DND-41 (cell line): ENCODE data around the gene PTPRCAP.

Experiments used
- CTCF ChIP-seq: IDR thresholded peaks from 2 replicates; pipeline ENCODE4 v1.5.1; 2012; ENCODE audit warnings: borderline replicate concordance, low read length, moderate library complexity, mild to moderate bottlenecking; ENCODE audit not compliant: poor library complexity, severe bottlenecking; ENCODE audit errors: extremely low read depth
- EZH2 ChIP-seq: IDR thresholded peaks from 3 replicates; pipeline ENCODE4 v1.6.1; 2012; ENCODE audit warnings: borderline replicate concordance, low read depth, mild to moderate bottlenecking, moderate library complexity, low read length, inconsistent platforms; ENCODE audit not compliant: severe bottlenecking

DNA sequence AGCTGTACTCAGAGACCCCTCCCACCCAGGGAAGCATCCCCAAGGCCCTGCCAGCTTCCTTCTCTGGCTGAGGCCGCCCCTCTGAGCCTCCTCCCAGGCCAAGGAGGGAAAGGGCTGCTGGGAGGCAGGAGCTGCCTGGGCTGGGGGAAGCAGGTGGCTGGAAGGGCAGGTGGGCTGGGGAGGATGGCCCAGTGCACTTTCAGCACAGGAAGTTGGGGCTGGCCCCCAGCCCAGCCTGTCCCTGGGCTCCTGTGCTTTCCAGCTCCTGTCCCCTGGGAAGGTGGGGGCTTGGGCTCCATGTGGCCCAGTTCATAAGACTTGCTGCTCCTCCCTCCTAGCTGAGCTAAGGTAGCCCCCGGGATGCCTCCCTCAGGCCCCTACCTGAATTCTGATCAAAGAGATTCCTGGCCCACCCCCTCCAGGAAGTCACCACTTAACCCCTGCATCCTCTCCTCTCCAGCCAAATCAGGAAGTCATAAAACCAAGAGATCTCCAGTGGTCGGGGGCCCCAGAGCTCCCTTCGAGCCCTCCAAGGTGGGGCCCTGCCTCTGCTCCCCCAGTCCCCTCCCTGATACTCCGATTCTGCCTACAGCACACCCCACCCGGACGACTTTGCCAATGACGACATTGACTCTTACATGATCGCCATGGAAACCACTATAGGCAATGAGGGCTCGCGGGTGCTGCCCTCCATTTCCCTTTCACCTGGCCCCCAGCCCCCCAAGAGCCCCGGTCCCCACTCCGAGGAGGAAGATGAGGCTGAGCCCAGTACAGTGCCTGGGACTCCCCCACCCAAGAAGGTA lies 40.7 kb downstream of the PTPRCAP start:
- TF ChIP-seq CTCF (no peak), EZH2 (no peak)
